GM12801 (cell line): ENCODE data around the gene WDR86.

ENCODE experiments used
- CTCF ChIP-seq: IDR thresholded peaks from one replicate; pipeline ENCODE4 v1.5.1; 2011; ENCODE audit warnings: control low read depth; ENCODE audit not compliant: insufficient read length; ENCODE audit errors: extremely low read depth

WDR86 gene

GRCh38 chr7:151349507-151349853, 60.4 kb downstream of the WDR86 start:
- TF ChIP-seq CTCF, result no peak

GRCh38 chr7:151348970-151349369, 60.9 kb downstream of the WDR86 start:
- no peak for TF ChIP-seq CTCF

GRCh38 chr7:151347200-151347599, 62.6 kb downstream of the WDR86 start:
- no peak for TF ChIP-seq CTCF

GRCh38 chr7:151346470-151346769, 63.4 kb downstream of the WDR86 start:
- no peak for TF ChIP-seq CTCF

GRCh38 chr7:151345576-151346469, 64.0 kb downstream of the WDR86 start:
- no peak for TF ChIP-seq CTCF

GRCh38 chr7:151343516-151343915, 66.3 kb downstream of the WDR86 start:
- no peak for TF ChIP-seq CTCF

- no peak for TF ChIP-seq CTCF
Observed at GRCh38 chr7:151342811-151343210, 67.0 kb downstream of the WDR86 start.
